ENCODE measurements around the gene NOTCH4. TPM values are rescaled to one million over a fixed set of nuclear protein-coding genes. Genes with fewer than 3 reads are reported as not detected.

The NOTCH4 gene
- total and polyA plus RNA-seq, 2 of the 4 experiments (the other 2 are of a cell fraction): 0.96 to 1.3 TPM

GRCh38 chr6:32240686-32241085 is 16.8 kb upstream of the NOTCH4 start:
- no peak overlapping the region for H4K91ac ChIP-seq (ENCODE audit: insufficient read depth, low read depth, low read length)
- H3K27ac ChIP-seq (ENCODE audit: insufficient read depth, low read length): no peak overlapping the region
- H3K36me3 ChIP-seq (ENCODE audit: control insufficient read depth, insufficient read depth, low read length): no peaks in the 10 kb centered on the region
- no peak overlapping the region for H3K56ac ChIP-seq (ENCODE audit: extremely low read depth, insufficient read depth, low read length)
- peaks cover 9% of the 10 kb centered on the region for H3K27me3 ChIP-seq (ENCODE audit: control insufficient read depth, insufficient read depth, low read length)
- no peak overlapping the region for H3K4ac ChIP-seq (ENCODE audit: low read depth, low read length)
- no TSS peak for BruUV-seq (replicated peaks)
- H2AFZ ChIP-seq (replicated peaks; ENCODE audit: low read length, poor library complexity): no peak overlapping the region
- ChIA-PET CTCF (interaction anchor here (0.5 to 1.5 kb wide), 2 partner anchors 16 to 45 kb away, joined by 3 to 4 read pairs; no protein-coding TSS in a partner anchor), POLR2A (ENCODE audit: unreplicated experiment) (no interaction called here)
- H2AK5ac ChIP-seq (ENCODE audit: low read depth, low read length): no peak overlapping the region
- intact Hi-C loops (cut with micrococcal nuclease) (no loop called here), in situ Hi-C loops (cut with MboI; ENCODE audit: low sequenced_read_pairs) (loop anchor here (10.0 kb wide), 2 partner anchors 454 to 554 kb away; no protein-coding TSS in a partner anchor), dilution Hi-C loops (cut with HindIII; ENCODE audit: low sequenced_read_pairs, unreplicated experiment) (no loop called here)
- no peak overlapping the region for H2BK5ac ChIP-seq (ENCODE audit: low read depth, low read length, poor library complexity, severe bottlenecking)
- no peak overlapping the region for H3K9ac ChIP-seq (ENCODE audit: low read depth, low read length)
- TF ChIP-seq NFE2L2 (IDR thresholded peaks at IDR 0.05; ENCODE audit: low read depth, low read length): no peak
- TF ChIP-seq RAD21 (IDR thresholded peaks at IDR 0.05; ENCODE audit: low read length): no peak
- no peak for TF ChIP-seq SMC3 (IDR thresholded peaks at IDR 0.05; ENCODE audit: low read depth, low read length)
- TF ChIP-seq POLR2A (IDR thresholded peaks at IDR 0.05; ENCODE audit: low read depth, low read length): no peak
- no peak for TF ChIP-seq CEBPB (IDR thresholded peaks at IDR 0.05; ENCODE audit: low read depth, low read length)
- no peak for TF ChIP-seq USF2 (IDR thresholded peaks at IDR 0.05; ENCODE audit: low read depth, low read length)
- no peak for TF ChIP-seq RFX5 (IDR thresholded peaks at IDR 0.05; ENCODE audit: low read depth, low read length)
- TF ChIP-seq BHLHE40 (IDR thresholded peaks at IDR 0.05; ENCODE audit: low read depth, low read length): no peak
- no peak for TF ChIP-seq CTCF (conservative IDR thresholded peaks at IDR 0.05; ENCODE audit: low read depth, low read length)
- TF ChIP-seq RCOR1 (IDR thresholded peaks at IDR 0.05; ENCODE audit: insufficient replicate concordance, low read length): no peak
- no peak for TF ChIP-seq FOS (IDR thresholded peaks at IDR 0.05; ENCODE audit: low read depth, low read length)
- TF ChIP-seq ELK1 (IDR thresholded peaks at IDR 0.05; ENCODE audit: borderline replicate concordance, low read depth, low read length): no peak
- TF ChIP-seq MAZ (IDR thresholded peaks at IDR 0.05; ENCODE audit: borderline replicate concordance, low read depth, low read length): no peak
- TF ChIP-seq CHD1 (IDR thresholded peaks at IDR 0.05; ENCODE audit: low read depth, low read length): no peak
- H3K18ac ChIP-seq (ENCODE audit: low read depth, low read length): no peak overlapping the region
- no peak overlapping the region for H3K4me3 ChIP-seq (ENCODE audit: insufficient read depth, low read depth, low read length)
- no peaks in the 10 kb centered on the region for H3K9me3 ChIP-seq (ENCODE audit: control insufficient read depth, insufficient read depth, low read length)
- DNase-seq (no peak), ATAC-seq (ENCODE audit: low read depth) (no peak)
- H2BK120ac ChIP-seq (ENCODE audit: low read depth, low read length): no peak overlapping the region
- no peak overlapping the region for H4K5ac ChIP-seq (ENCODE audit: low read depth, low read length)
- no peak overlapping the region for H4K8ac ChIP-seq (ENCODE audit: low read depth in 2 of 2, low read length in 2 of 2)
- H3K23ac ChIP-seq (ENCODE audit: low read depth, low read length): no peak overlapping the region
- no peaks in the 10 kb centered on the region for H3K79me1 ChIP-seq (ENCODE audit: low read depth in 1 of 2, low read length in 2 of 2)
- H4K20me1 ChIP-seq (ENCODE audit: insufficient read depth, low read length): no peaks in the 10 kb centered on the region
- no peaks in the 10 kb centered on the region for H3K9me1 ChIP-seq (ENCODE audit: insufficient read depth, low read length)
- no peak overlapping the region for H2BK15ac ChIP-seq (ENCODE audit: low read depth, low read length)
- no peak overlapping the region for H3K4me2 ChIP-seq (ENCODE audit: low read depth, low read length)
- H2BK20ac ChIP-seq (ENCODE audit: low read depth, low read length): no peak overlapping the region
- H3K14ac ChIP-seq (replicated peaks; ENCODE audit: low read depth, low read length): no peak overlapping the region
- H3K4me1 ChIP-seq (ENCODE audit: control insufficient read depth, insufficient read depth, low read length): no peaks in the 10 kb centered on the region
- H2AK9ac ChIP-seq (replicated peaks; ENCODE audit: low read depth, low read length, poor library complexity): no peak overlapping the region
- WGBS, 2 experiments (ENCODE audit: extremely low coverage in 2 of 2, insufficient read length in 1 of 2): no CpG with 5 or more reads among the region's 1 CpG
